GM19455 (cell line): Measurements from ENCODE around the gene ADIPOR2.
"Not testable (repeated sequence)": the region's sequence is repeated elsewhere in the genome, so short reads cannot be mapped to it uniquely, and the experiment has no call there.

Source experiments
- ATAC-seq: cut with Tn5 transposase; IDR thresholded peaks from one replicate; pipeline ENCODE4 v1.9.1; 2021; ENCODE audit not compliant: unreplicated experiment

Gene ADIPOR2

DNA sequence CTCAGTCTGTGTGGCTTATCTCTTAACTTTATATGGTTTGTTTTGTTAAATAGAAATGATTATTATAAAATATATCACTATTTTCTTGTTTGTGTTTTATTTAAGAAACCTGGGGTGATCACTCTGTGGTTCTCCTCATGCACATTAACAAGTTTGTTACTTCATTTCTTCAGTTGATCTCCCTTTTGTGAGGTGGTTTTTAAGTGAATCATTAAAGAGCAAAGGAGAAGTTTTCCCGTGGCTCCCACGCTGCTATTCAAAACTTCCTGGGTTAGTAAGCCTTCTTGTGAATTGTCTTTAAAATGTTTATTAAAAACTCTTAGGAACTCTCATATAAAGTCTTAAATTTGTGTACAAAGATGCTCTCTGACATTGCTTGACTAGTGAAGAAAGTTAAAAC lies 11.8 kb downstream of the ADIPOR2 start:
- ATAC-seq = no peak

DNA sequence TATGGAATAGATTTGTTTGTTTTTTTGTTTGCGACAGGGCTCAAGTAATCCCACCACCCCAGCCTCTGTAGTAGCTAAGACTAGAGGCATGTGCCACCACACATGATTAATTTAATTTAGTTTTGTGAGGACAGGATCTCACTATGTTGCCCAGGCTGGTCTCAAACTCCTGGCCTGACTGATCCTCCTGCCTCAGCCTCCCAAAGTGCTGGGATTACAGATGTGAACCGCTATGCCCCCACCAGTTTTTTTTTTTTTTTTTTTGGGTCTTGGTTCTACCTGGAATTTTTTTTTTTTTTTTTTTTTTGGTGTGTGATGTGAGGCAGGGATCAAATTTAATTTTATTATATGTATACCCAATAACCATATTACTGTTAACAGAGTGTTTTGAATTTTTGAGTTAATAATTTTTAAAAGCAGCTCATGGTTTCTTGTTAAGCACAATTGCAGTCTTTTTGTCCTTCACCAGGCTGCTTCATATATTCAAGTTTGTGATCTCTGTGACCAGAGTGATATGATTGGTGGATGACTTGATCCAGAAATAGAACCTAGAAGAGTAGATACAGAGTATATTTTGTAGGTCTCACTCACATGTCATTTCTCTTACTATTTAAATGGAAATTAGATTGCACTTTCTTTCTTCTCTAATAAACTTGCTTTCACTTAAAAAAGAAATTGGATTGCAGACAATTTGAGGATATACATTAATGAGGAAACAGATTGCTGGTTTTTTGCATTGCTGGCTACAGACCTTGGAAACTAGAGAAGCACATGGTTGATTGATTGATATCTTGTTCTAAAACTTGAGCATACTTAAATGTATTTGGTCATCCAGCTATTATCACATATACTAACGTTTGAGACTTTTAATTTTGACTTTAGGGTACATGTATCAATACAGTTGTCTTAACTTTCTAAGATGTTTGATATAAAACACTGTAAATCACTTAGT lies 13.2 kb downstream of the ADIPOR2 start:
- ATAC-seq = no peak

DNA sequence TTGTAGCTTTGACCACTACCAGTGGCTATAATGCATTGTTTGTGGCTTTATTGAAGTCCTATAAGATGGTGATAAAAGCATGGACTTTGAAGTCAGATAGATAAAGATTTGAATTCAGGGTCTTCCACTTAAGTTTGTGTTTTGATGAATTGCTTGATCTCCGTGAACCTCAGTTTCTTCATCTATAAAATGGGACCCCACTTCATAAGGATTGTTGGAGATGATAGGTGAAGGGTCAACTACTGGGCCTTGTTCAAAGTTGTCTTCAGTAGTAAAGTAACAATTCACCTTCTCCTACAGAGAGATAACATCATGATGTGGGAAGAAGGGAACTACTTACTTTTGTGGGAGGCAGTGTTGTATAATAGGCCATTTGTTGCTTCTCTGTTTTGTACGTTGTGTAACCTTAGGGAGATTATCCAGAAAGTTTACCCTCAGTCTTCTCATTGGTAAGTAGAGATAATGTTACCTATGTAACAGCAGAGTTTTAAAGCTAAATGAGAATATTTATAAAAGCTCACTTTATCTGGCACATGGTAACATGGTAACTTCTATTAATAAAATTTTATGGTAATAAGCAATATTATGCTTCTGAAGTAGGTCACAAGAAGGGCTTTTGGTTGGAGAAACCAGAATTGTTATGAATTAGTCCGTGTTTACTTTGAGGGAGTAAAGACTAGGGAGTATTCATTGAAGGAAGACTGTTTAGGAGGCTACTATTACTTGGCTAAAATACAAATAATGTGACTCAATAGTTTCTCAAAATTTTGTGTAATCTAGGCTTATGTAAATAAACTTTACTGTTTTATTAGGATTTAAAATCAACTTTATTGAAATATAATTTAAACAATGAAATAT lies 15.1 kb downstream of the ADIPOR2 start:
- no peak for ATAC-seq

DNA sequence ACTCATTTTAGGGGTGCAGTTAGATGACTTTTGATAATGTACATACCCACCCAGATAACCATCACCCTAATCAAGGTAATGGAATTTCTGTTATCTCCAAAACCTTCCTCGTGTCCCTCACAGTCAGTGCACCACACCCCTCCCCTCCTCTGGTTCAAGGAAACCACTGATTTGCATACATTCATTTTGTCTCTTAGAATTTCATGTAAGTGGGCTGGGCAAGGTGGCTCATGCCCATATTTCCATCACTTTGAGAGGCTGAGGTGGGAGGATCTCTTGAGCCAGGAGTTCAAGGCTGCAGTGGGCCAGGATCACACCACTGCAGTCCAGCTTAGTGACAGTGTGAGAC lies 15.7 kb downstream of the ADIPOR2 start:
- no peak for ATAC-seq

DNA sequence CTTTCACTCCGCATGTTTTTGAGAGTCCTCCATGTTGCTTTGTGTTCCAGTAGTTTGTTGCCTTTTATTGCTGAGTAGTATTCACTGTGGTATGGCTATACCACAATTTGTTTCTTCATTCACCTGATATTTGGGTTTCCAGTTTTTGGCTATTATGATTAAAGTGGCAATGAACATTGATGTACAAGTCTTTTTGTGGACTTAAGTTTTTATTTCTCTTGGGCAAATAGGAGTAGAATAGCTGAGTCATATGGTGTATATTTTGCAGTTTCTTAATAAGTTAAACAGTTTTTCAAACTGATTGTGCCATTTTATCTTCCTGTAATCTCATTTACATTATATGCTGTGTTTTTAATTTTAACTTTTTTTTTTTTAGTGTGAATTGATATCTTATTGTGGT lies 16.2 kb downstream of the ADIPOR2 start:
- ATAC-seq = no peak

DNA sequence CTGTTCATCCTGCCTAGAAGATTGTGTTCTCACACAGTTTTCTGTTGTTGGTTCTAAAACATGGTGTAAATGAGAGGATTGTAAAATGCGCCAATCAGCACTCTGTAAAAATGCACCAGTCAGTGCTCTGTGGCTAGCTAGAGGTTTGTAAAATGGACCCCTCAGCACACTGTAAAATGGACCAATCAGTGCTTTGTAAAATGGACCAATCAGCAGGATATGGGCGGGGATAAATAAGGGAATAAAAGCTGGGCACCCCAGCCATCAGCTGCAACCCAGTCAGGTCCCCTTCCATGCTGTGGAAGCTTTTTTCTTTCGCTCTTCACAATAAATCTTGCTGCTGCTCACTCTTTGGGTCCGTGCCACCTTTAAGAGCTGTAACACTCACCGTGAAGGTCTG lies 19.1 kb downstream of the ADIPOR2 start:
- not testable (repeated sequence) for ATAC-seq

DNA sequence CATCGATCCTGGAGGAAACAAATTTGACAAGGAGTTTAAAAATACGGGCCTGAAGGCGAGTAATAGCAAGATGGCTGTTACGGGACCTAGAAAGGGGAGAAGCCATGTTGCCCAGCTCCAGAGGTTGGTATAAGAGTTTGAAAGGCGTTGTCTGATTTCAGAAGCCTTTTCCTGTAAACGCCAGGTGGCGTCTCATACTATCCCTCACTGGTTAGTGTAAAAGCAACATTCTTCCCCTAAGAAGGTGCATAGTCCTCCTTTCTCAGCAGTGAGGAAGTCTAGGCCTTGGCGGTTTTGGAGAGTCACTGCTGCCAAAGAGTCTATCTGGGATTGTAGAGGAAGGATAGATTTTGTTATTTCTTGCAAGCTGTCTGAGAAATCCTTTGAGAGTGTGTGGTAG lies 20.0 kb downstream of the ADIPOR2 start:
- ATAC-seq = not testable (repeated sequence)

DNA sequence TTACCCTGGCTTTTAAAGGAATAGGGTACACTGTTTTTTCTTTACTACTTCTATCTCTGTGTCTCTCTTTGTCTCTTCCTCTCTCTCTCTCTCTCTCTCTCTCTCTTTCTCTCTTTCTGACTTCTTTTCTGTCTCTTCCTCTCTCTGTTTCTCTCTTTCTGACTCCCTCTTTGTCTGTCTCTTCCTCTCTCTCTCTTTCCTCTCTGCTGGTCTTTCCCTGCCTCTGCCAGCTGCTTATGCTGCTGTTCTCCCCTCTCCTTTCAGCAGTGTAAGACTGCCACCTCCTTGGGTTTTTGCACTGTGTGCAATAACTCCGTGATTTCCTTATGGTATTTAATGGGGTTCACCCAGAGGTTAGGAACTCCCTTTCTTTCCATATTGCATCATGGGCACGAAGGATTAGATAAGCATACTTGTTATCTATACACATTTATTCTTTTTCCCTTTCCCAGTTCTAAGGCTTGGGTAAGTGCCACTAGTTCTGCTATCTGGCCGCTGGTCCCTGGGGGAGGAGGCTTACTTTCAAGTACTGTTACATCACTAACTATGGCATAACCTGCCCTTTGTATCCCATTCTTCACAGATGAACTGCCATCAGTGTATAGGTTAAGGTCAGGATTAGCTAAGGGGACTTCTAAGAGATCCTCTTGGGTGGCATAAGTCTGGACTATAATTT lies 20.8 kb downstream of the ADIPOR2 start:
- not testable (repeated sequence) for ATAC-seq

DNA sequence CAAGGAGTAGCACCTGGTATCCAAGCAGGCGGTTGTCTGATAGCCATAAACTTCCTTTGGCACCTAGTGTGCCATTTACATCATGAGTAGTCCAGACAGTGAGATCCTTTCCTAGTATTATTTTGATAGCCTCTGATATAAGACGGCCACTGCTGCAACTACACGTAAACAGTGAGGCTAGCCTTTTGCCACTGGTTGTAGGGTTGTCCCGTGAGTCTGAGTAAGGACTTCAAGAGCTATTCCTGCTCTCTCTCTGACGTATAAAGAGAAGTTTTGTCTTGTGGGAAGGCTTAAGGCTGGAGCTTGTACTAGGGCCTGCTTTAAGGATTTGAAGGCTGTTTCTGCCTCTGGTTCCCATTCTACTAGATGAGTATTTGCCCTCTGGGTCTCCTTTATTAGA lies 21.4 kb downstream of the ADIPOR2 start:
- ATAC-seq = not testable (repeated sequence)

DNA sequence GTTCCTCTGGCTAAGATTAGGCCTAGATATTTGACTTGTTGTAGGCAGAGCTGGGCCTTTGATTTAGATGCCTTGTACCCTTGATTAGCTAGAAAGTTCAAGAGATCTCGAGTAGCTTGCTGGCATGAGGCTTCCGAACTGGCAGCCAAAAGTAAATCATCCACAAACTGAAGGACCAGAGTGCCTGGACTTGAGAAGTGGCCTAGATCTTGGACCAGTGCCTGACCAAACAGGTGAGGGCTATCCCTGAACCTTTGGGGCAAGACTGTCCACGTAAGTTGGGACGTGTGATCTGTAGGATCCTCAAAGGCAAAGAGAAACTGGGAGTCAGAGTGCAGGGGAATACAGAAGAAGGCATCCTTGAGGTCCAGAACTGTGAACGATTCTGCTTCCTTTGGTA lies 22.0 kb downstream of the ADIPOR2 start:
- ATAC-seq = not testable (repeated sequence)

DNA sequence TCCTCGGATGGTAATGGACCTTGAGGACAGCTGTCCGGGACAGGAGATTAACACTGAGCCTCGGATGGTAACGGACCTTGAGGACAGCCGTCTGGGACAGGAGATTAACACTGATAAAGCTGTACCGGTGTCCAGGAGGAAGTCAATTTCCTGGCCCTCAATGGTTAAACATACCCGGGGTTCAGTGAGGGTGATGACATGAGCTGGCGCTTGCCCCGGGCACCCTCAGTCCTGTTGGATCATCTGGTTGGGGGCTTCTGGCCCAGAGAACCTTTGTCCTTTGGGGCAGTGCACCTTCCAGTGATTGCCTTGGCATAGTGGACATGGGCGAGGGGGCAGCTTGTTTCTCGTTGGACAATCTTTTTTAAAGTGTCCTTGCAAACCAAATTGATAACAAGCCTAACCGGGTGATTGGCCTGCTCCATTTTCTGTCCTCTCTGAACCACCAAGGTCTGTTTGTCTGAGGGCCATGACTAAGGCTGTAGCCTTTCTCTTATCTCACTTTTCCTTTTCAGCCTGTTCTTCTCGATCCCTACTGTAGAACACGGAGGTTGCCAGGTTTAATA lies 23.0 kb downstream of the ADIPOR2 start:
- ATAC-seq = not testable (repeated sequence)

DNA sequence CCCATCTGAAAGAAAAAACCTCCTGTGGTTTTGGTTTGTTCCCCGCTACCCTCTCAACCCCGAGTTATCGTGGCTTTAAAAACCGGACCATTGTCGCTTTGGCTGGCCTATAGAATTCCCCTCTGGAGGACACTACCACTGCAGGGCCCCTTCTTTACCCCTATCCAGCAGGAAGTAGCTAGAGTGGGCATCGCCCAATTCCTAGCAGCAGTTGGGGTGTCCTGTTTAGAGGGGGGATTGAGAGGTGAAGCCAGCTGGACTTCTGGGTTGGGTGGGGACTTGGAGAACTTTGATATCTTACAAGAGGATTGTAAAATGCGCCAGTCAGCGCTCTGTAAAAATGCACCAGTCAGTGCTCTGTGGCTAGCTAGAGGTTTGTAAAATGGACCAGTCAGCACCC lies 24.6 kb downstream of the ADIPOR2 start:
- not testable (repeated sequence) for ATAC-seq

DNA sequence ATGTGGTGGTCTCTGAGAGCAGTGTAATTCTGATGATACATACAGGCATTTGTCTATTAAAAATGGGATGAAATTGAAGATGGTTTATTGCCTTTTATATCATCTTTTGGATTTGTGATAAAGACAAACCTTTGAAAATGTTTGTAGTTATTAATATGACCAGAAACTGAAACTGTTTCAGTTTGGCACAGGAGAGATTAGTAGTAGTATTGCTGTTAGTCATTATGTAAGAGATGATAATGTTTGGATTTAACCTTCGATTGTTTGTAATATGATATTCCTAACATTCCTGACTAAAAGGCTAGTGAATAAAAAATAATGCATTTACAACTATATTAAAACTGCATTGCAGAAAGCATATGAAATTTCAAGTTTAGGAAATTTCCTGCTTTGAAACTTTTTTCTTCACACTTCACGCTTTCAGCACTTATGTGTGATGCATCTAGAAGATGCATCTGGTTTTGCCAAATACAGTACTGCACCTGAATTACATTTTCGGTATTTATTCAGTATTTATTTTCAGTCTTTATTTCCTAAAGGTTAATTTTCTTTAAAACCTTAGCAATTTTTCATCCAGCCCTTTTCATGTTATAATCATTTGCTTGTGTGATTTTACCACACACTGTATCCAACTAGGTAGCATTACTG lies 25.5 kb downstream of the ADIPOR2 start:
- ATAC-seq = no peak

DNA sequence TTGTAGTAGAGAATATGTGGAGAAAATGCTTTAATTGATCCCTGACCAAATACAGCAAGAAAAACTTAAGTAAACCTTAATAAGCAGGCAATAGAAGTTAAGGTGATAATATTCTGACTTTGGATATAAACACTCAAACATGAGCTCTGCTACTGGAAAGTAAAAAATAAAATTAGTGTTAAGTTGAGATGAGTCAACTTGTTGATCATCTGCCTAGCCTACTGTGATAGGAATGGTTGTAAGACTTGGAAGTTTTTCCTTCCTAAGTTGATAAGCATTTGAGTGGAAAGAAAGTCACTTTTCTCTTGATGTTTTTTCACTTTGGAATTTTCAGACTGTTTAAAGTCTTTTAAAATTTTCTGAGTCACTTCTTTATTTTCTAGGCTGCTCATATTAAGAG lies 26.0 kb downstream of the ADIPOR2 start:
- no peak for ATAC-seq

DNA sequence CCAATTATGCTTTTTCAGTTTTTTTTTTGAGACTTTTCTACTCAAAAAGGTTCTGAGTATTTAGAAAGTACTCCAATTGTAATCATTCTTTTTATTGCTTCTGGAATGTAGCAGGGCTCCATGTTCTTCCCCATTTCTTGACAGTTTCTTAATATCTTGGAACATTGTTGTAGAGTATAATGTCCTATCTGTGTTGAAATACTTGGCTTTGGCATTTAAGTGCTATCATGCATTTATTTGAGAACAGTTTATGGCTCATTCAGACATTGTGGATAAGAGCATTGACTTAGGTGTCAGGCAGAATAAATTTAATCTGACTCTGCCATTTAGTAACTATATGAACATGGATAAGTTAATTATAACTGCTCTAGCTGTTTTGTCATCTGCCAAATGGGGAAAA lies 28.3 kb downstream of the ADIPOR2 start:
- no peak for ATAC-seq

DNA sequence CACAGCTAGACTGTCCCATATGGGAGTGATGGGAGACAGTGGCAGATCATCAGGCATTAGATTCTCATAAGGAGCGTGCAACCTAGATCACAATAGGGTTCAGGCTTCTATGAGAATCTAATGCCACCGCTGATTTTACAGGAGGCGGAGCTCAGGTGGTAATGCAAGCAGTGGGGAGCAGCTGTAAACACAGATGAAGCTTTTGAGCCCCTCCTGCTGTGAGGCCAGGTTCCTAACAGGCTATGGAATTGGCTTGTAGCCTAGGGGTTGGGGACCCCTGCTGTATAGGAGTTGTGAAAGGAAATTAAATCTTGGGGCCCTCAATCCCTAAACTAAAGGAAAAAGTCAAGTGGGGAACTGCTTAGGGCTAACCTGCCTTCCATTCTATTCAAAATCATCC lies 29.6 kb downstream of the ADIPOR2 start:
- no peak for ATAC-seq

DNA sequence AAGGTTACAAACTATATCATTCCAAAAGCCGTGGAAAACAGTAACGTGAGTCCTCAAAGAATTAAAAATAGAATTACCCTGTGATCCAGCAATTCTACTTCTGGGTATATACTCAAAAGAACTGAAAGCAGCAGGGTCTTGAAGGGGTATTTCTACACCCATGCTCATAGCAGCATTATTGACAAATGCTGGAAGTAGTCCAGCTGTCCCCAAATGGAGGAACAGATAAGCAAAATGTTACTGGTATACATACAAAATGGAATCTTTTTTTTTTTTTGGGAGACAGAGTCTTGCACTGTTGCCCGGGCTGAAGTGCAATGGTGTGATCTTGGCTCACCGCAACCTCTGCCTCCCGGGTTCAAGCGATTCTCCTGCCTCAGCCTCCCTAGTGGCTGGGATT lies 32.9 kb downstream of the ADIPOR2 start:
- ATAC-seq = no peak

DNA sequence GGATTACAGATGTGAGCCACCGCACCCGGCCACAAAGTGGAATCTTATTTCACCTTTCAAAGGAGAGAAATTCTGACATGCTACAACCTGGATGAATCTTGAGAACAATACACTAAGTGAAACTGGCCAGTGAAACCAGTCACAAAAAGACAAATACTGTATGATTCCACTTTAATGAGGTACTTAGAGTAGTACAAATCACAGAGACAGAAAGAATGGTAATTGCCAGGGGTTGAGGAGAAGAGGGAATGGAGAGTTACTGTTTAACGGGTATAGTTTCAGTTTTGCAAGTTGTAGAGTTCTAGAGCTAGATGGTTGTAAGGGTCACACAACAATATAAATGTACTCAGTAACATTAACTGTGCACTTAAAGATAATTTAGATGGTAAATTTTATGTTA lies 33.4 kb downstream of the ADIPOR2 start:
- ATAC-seq = no peak

DNA sequence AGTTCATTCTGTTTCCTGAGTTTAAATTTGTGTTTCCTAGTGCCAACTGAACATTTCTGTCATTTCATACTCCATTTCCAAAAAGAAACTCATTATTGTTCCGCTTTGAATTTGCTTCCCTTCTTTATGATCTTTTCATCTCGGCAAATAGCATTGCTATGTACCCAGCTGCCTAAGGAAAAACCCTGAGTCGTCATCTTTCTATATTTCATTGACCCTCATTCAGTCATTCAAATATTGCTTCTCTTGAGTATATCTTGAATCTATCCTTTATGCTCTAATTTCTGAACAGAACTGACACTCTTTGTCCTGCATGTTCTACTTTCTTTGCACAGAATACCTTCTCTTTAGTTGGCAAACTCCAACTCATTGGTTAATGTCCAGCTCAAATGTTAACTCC lies 35.9 kb downstream of the ADIPOR2 start:
- ATAC-seq = no peak

DNA sequence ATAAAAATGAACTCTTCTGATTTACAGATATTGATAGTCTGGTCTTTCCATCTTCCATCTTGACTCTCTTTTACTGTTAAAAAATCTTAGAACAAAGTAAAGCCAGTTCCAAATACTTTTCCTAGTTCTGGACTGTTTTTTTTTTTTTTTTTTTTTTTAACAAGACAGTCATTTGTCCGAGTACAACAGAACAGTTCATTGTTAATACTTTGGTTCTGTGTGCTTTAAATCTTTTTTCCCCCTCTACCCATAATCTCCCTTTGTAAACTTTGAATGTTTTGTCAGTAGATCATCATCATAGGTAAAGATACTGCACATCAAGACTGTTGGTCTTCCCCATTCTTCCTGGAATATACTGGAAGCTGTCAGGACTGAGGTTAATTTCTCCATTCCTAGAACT lies 38.0 kb downstream of the ADIPOR2 start:
- no peak for ATAC-seq
